CD4-positive, alpha-beta T cell treated with Interleukin-15 for 4 hours (primary cell): Measurements from ENCODE around the gene MAP3K13.

ENCODE experiments used
- DNase-seq: peaks from one replicate; pipeline ENCODE4 v3.0.0-alpha.2; 2020; ENCODE audit warnings: low spot score

The MAP3K13 gene

GRCh38 chr3:185362850-185363661, at the start of gene MAP3K13:
Gene MAP3K13 (plus strand): TSS chr3:185363136. CDS start chr3:185428582, 65,446 bp downstream.
- peak; percentile 9 for DNase-seq

- no peak for DNase-seq
These were observed 49.2 kb upstream of the MAP3K13 start for GRCh38 chr3:185313693-185314246.

GRCh38 chr3:185316740-185317412, 46.1 kb upstream of the MAP3K13 start:
- DNase-seq: no peak

GRCh38 chr3:185317674-185318073, 45.3 kb upstream of the MAP3K13 start:
- no peak for DNase-seq

GRCh38 chr3:185318141-185318540, 44.8 kb upstream of the MAP3K13 start:
- no peak for DNase-seq

- no peak for DNase-seq
These were observed 43.1 kb upstream of the MAP3K13 start for GRCh38 chr3:185319801-185320200.

GRCh38 chr3:185320949-185321348, 42.0 kb upstream of the MAP3K13 start:
- no peak for DNase-seq

- DNase-seq: no peak
These were observed 40.7 kb upstream of the MAP3K13 start for GRCh38 chr3:185322101-185322719.

- no peak for DNase-seq
These were observed 36.8 kb upstream of the MAP3K13 start for GRCh38 chr3:185325946-185326791.

- DNase-seq: no peak
These were observed 35.9 kb upstream of the MAP3K13 start for GRCh38 chr3:185327062-185327461.

- DNase-seq: no peak
These were observed 34.5 kb upstream of the MAP3K13 start for GRCh38 chr3:185328324-185329004.

GRCh38 chr3:185330238-185330637, 32.7 kb upstream of the MAP3K13 start:
- no peak for DNase-seq

- no peak for DNase-seq
These were observed 32.3 kb upstream of the MAP3K13 start for GRCh38 chr3:185330644-185331043.

GRCh38 chr3:185332026-185332735, 30.8 kb upstream of the MAP3K13 start:
- no peak for DNase-seq

GRCh38 chr3:185335799-185336198, 27.1 kb upstream of the MAP3K13 start:
- DNase-seq: no peak

- no peak for DNase-seq
These were observed 25.6 kb upstream of the MAP3K13 start for GRCh38 chr3:185337231-185337816.

- DNase-seq: no peak
These were observed 23.0 kb upstream of the MAP3K13 start for GRCh38 chr3:185339945-185340344.

GRCh38 chr3:185340751-185341150, 22.2 kb upstream of the MAP3K13 start:
- DNase-seq: no peak

- DNase-seq: no peak
These were observed 21.1 kb upstream of the MAP3K13 start for GRCh38 chr3:185341616-185342458.
